Measurements from ENCODE around the gene CD209.

The CD209 gene

GRCh38 chr19:7703332-7703731, 44.0 kb downstream of the CD209 start:
- DNase-seq, result no peak

DNA sequence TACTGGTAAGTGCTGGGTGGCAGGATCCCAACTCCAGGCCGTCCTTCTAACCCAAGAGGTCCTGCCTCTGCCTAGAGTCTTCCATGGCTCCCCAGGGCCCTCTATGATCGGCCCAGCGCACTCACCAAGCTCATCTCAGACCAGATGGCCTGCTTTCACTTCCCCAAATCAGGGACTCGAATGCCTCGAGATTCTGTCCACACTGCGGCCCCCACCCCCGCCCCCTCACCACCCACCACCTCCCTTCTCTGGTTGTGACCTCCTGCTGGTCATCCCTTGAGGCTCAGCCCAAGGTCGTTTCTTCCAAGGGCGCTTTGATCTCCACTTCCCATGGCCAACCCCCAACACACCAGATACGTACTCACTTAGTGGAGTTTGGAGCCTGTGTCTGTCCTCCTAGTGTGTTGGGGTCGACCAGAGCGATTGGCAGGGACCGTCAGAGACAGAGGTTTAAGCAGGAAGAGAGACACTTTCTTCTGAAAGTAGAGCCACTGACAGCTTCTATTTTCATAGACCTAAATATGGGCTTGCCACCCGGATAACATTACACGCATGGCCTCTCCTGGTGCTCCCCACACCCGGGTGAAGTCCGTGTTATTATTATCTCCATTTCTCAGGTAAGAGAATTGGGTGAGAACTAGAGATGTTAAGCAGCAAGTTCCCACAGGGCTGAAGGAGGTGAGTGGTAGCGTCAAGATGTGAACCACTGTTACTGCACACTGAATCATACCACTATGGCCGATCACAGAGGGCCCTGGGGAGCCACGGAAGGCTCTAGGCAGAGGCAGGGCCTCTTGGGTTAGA, 45.5 kb downstream of the CD209 start, which contains the start of gene FCER2:
FCER2 (minus strand) TSS at position 478 of the 804 bp plus-strand sequence. CDS start 2,371 bp downstream, outside the sequence.
- DNase-seq, result no peak

- no peak for DNase-seq
These were observed 46.2 kb downstream of the CD209 start for GRCh38 chr19:7701049-7701653.

- peak; percentile 78 for DNase-seq
These were observed 47.6 kb downstream of the CD209 start for GRCh38 chr19:7699417-7700401.

DNA sequence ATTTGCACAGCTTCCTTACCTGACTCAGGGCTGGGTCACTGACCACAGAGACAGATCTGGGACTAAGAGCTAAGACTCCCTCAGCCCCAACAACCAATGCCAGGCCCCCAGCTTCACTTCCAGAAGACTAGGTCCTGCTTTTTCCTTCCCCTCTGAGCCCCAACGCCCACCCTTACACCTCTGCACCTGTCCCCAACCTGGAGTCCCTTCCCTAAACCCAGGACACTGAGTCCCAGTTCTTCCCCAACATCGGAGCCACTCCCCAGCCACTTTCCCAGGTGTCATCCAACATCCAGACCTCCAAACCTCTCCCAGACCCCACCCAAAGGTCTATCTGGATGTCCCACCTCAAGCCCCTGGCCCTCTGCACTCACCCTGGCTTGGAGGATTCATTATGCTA, 48.3 kb downstream of the CD209 start:
- no peak for DNase-seq

DNA sequence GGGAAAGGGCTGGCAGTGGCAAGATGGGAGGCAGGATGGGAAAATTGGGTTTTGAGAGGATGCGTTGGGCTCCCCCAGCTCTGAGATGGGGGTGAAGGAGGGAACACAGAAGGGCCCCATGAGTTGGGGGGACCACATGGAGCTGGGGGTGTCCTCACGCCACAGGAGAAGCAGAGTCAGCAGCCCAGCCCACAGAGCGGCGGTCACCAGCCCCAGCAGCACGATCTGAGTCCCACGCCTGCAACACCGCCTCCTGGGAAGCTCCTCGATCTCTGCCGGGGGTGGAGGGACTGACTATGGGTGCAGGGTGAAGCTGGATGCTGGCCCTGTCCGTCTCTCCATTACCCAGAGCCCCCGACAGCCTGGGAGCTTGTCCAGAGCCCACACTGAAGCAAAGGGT, 48.8 kb downstream of the CD209 start:
- DNase-seq, result no peak

DNA sequence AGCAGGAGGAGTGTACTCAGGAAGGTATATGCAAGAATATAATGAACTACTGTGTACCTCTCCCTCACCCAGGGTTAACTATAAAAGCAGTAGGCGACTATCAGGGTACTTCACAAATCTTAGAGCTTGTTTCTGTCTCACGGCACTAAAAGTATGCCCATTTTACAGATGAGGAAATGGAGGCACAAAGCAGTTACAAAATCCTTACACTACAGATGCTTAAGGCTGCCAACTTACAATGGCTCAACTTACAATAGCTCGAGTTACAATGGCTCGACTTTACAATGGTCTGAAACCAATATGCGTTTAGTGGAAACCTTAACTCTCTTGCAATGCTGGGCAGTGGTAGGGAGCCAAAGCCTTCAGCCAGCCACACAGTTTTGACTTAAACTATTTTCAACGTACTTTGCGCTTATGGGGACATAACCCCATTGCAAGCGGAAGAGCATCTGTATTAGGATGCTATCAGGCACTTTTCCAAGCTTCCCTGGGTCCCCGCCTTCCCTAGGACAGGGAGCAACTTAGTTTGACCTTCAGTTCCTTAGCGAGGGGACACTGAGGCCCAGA, 49.5 kb downstream of the CD209 start:
- DNase-seq, result no peak

DNA sequence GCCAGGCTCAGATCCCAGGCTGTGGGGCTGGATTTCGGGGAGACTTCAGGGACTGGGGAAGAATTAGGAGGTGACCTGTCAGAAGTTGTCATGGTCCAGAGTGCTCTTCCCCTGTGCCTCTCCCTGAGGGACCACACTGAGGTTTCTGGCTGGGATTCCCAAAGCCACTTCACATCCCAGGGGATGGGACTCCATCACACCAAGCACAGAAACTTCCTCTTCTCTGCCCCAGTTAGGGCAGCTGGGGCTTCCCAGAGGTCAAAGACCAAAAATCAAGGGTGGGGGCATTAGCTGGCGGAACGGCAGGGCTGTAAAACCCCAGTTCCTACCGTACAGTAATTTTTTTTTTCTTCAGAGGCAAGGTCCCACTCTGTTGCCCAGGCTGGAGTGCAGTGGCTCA, 52.8 kb downstream of the CD209 start:
- DNase-seq, result no peak

DNA sequence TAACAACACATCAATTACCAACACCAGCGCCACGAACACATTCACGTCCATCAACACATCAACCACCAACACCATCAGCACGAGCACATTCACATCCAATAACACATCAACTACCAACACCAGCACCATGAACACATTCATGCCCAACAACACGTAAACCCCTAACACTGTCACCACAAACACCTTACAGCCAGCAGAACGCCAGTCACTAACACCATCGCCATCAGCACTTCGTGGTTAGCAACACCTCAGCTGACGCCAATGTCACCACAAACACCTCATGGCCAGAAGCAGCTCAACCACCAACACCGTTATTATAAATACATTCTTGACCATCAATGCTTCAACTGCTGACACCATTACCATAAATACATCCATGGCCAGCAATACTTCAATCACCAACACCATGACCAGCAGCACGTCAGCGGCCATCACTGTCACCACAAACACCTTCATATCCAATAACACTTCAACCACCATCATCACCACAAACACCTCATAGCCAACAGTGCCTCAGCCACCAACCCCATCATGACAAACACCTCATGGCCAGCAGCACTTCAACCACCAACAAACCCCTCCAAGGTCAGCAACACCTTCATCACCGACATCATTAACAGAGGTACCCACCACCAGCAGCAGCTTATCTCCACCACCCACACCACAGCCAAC, 54.8 kb downstream of the CD209 start:
- no peak for DNase-seq

- DNase-seq, result no peak
These were observed 55.8 kb downstream of the CD209 start for GRCh38 chr19:7691497-7691896.

- DNase-seq, result no peak
These were observed 56.5 kb downstream of the CD209 start for GRCh38 chr19:7690779-7691258.
